SJSA1 (cell line): ENCODE results near the gene FGD6. TPM values are rescaled to one million over a fixed set of nuclear protein-coding genes. Genes with fewer than 3 reads are reported as not detected.
A peak's percentile ranks its signal among the peaks of the same experiment; 100 is the strongest.

ENCODE experiments used
- DNase-seq, 2 experiments: peaks; one replicate each; pipeline ENCODE4 v3.0.0-alpha.2; 2015 to 2020; ENCODE audit warnings: low spot score in 2 of 2, low read depth in 1 of 2
- H3K27ac ChIP-seq: fragments of 250-450 bp; sonication (Bioruptor Pico); 2 replicates; pipeline ENCODE4 v1.5.1; 2020; ENCODE audit warnings: mild to moderate bottlenecking, moderate library complexity
- H3K27me3 ChIP-seq: fragments of 250-450 bp; sonication (Bioruptor Pico); replicated peaks from 2 replicates; pipeline ENCODE4 v1.5.1; 2020; ENCODE audit warnings: mild to moderate bottlenecking, moderate library complexity
- H3K36me3 ChIP-seq: fragments of 250-450 bp; sonication (Bioruptor Pico); 2 replicates; pipeline ENCODE4 v1.5.1; 2020; ENCODE audit warnings: mild to moderate bottlenecking
- H3K4me1 ChIP-seq: fragments of 250-450 bp; sonication (Bioruptor Pico); replicated peaks from 2 replicates; pipeline ENCODE4 v1.6.1; 2021; ENCODE audit warnings: mild to moderate bottlenecking
- H3K4me3 ChIP-seq: fragments of 250-450 bp; sonication (Bioruptor Pico); 2 replicates; pipeline ENCODE4 v1.5.1; 2020; ENCODE audit warnings: mild to moderate bottlenecking
- H3K9me3 ChIP-seq: fragments of 250-450 bp; sonication (Bioruptor Pico); replicated peaks from 2 replicates; pipeline ENCODE4 v1.5.1; 2020; ENCODE audit warnings: mild to moderate bottlenecking
- total RNA-seq: library from RNA; depleted of rRNA; stranded (reverse); fragments of >200 nt; shearing (Covaris generic); gene quantifications from 2 replicates; pipeline ENCODE4 v1.2.3, GENCODE V29; 2014

Gene FGD6
- total RNA-seq, 1 experiment from 2014 or later: 8.2 TPM

GRCh38 chr12:95177201-95177768, 40.0 kb downstream of the FGD6 start:
- no peak overlapping the region for H3K27ac ChIP-seq
- DNase-seq: no peak
- H3K27me3 ChIP-seq: no peaks in the 10 kb centered on the region
- no peaks in the 10 kb centered on the region for H3K36me3 ChIP-seq
- H3K4me3 ChIP-seq: no peak overlapping the region
- H3K9me3 ChIP-seq: no peaks in the 10 kb centered on the region
- H3K4me1 ChIP-seq: peaks cover under 1% of the 10 kb centered on the region; the same call in 1 of the 2 replicates

- Histone ChIP-seq H3K4me3 (no peak overlapping the region), H3K9me3 (no peaks in the 10 kb centered on the region), H3K36me3 (no peaks in the 10 kb centered on the region), H3K4me1 (peaks cover 10% of the 10 kb centered on the region), H3K27ac (no peak overlapping the region), H3K27me3 (no peaks in the 10 kb centered on the region)
- no peak for DNase-seq
These were observed 43.6 kb downstream of the FGD6 start for GRCh38 chr12:95173392-95174251.

- no peaks in the 10 kb centered on the region for H3K36me3 ChIP-seq
- H3K27me3 ChIP-seq: no peaks in the 10 kb centered on the region
- peaks cover 12% of the 10 kb centered on the region for H3K4me1 ChIP-seq
- H3K27ac ChIP-seq: peak overlapping the region; percentile 48
- H3K4me3 ChIP-seq: no peak overlapping the region
- peak; percentile 40 to 52 for DNase-seq
- no peaks in the 10 kb centered on the region for H3K9me3 ChIP-seq
These were observed 47.9 kb downstream of the FGD6 start for GRCh38 chr12:95169368-95169767.

GRCh38 chr12:95168746-95169145, 48.5 kb downstream of the FGD6 start:
- no peaks in the 10 kb centered on the region for H3K27me3 ChIP-seq
- H3K36me3 ChIP-seq: no peaks in the 10 kb centered on the region
- DNase-seq: no peak
- peaks cover 13% of the 10 kb centered on the region for H3K4me1 ChIP-seq
- no peaks in the 10 kb centered on the region for H3K9me3 ChIP-seq
- no peak overlapping the region for H3K27ac ChIP-seq
- no peak overlapping the region for H3K4me3 ChIP-seq

GRCh38 chr12:95164656-95165055, 52.6 kb downstream of the FGD6 start:
- Histone ChIP-seq H3K27ac (no peak overlapping the region), H3K4me3 (no peak overlapping the region), H3K27me3 (no peaks in the 10 kb centered on the region), H3K4me1 (peaks cover 11% of the 10 kb centered on the region), H3K9me3 (no peaks in the 10 kb centered on the region), H3K36me3 (no peaks in the 10 kb centered on the region)
- no peak for DNase-seq

- Histone ChIP-seq H3K4me1 (no peaks in the 10 kb centered on the region), H3K4me3 (no peak overlapping the region), H3K9me3 (no peaks in the 10 kb centered on the region), H3K27ac (no peak overlapping the region), H3K36me3 (no peaks in the 10 kb centered on the region), H3K27me3 (no peaks in the 10 kb centered on the region)
- DNase-seq: no peak
These were observed 58.3 kb downstream of the FGD6 start for GRCh38 chr12:95158919-95159318.

- no peak overlapping the region for H3K4me3 ChIP-seq
- H3K4me1 ChIP-seq: no peaks in the 10 kb centered on the region
- H3K27ac ChIP-seq: no peak overlapping the region
- H3K9me3 ChIP-seq: no peaks in the 10 kb centered on the region
- no peak for DNase-seq
- no peaks in the 10 kb centered on the region for H3K36me3 ChIP-seq
- no peaks in the 10 kb centered on the region for H3K27me3 ChIP-seq
These were observed 65.4 kb downstream of the FGD6 start for GRCh38 chr12:95151821-95152220.

- DNase-seq: no peak
- H3K9me3 ChIP-seq: no peaks in the 10 kb centered on the region
- no peak overlapping the region for H3K4me3 ChIP-seq
- no peaks in the 10 kb centered on the region for H3K36me3 ChIP-seq
- H3K27ac ChIP-seq: no peak overlapping the region
- no peaks in the 10 kb centered on the region for H3K4me1 ChIP-seq
- no peaks in the 10 kb centered on the region for H3K27me3 ChIP-seq
These were observed 65.9 kb downstream of the FGD6 start for GRCh38 chr12:95151406-95151805.

GRCh38 chr12:95150501-95150900, 66.8 kb downstream of the FGD6 start:
- no peaks in the 10 kb centered on the region for H3K27me3 ChIP-seq
- H3K36me3 ChIP-seq: no peaks in the 10 kb centered on the region
- no peak overlapping the region for H3K27ac ChIP-seq
- no peaks in the 10 kb centered on the region for H3K9me3 ChIP-seq
- H3K4me1 ChIP-seq: no peaks in the 10 kb centered on the region
- H3K4me3 ChIP-seq: no peak overlapping the region
- DNase-seq: no peak

- Histone ChIP-seq H3K9me3 (no peaks in the 10 kb centered on the region), H3K27me3 (no peaks in the 10 kb centered on the region), H3K27ac (no peak overlapping the region), H3K36me3 (no peaks in the 10 kb centered on the region), H3K4me3 (no peak overlapping the region), H3K4me1 (peaks cover 4% of the 10 kb centered on the region; the same call in 1 of the 2 replicates)
- DNase-seq: no peak
These were observed 69.4 kb downstream of the FGD6 start for GRCh38 chr12:95147866-95148265.

- Histone ChIP-seq H3K36me3 (no peaks in the 10 kb centered on the region), H3K27ac (no peak overlapping the region), H3K9me3 (no peaks in the 10 kb centered on the region), H3K4me1 (peaks cover 4% of the 10 kb centered on the region; the same call in 1 of the 2 replicates), H3K27me3 (no peaks in the 10 kb centered on the region), H3K4me3 (no peak overlapping the region)
- DNase-seq: no peak
These were observed 70.5 kb downstream of the FGD6 start for GRCh38 chr12:95146769-95147168.

GRCh38 chr12:95143621-95144205, 73.6 kb downstream of the FGD6 start:
- Histone ChIP-seq H3K27ac (no peak overlapping the region), H3K4me3 (no peak overlapping the region), H3K4me1 (peaks cover 4% of the 10 kb centered on the region; the same call in 1 of the 2 replicates), H3K9me3 (no peaks in the 10 kb centered on the region), H3K36me3 (no peaks in the 10 kb centered on the region), H3K27me3 (no peaks in the 10 kb centered on the region)
- DNase-seq: no peak

- Histone ChIP-seq H3K9me3 (no peaks in the 10 kb centered on the region), H3K4me3 (no peak overlapping the region), H3K27me3 (no peaks in the 10 kb centered on the region), H3K27ac (no peak overlapping the region), H3K36me3 (no peaks in the 10 kb centered on the region), H3K4me1 (peaks cover 4% of the 10 kb centered on the region; the same call in 1 of the 2 replicates)
- DNase-seq: no peak
These were observed 74.7 kb downstream of the FGD6 start for GRCh38 chr12:95142431-95143151.
